GM18517 (cell line): ENCODE data around the gene ARID1B.
"Not testable (repeated sequence)": the region's sequence is repeated elsewhere in the genome, so short reads cannot be mapped to it uniquely, and the experiment has no call there.

Experiments
- ATAC-seq: cut with Tn5 transposase; IDR thresholded peaks from one replicate; pipeline ENCODE4 v1.9.1; 2021; ENCODE audit warnings: mild to moderate bottlenecking, moderate library complexity; ENCODE audit not compliant: unreplicated experiment

ARID1B gene

DNA sequence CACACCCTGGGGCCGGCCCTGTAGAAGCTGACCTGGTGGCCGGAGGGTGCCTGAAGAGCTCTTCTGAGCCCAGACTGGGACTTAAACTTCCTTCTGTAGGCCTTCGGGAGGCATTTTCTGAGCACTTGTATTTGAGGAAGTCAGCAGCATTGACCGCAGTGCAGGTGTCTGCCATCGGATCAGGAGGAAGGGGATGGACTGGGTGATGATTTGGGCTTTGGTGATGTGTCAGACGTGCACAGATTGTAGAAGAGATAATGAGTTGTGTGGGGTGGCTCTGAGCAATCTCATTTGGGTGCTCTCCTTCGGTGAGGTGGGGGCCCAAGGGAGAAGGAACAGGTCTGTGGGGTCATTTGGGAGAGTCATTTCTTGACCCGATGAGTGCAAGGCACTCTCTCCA, 150.9 kb downstream of the ARID1B start:
- no peak for ATAC-seq

GRCh38 chr6:156928972-156929371, 151.8 kb downstream of the ARID1B start:
- ATAC-seq: no peak

- no peak for ATAC-seq
These were observed 154.1 kb downstream of the ARID1B start for GRCh38 chr6:156931283-156931682.

DNA sequence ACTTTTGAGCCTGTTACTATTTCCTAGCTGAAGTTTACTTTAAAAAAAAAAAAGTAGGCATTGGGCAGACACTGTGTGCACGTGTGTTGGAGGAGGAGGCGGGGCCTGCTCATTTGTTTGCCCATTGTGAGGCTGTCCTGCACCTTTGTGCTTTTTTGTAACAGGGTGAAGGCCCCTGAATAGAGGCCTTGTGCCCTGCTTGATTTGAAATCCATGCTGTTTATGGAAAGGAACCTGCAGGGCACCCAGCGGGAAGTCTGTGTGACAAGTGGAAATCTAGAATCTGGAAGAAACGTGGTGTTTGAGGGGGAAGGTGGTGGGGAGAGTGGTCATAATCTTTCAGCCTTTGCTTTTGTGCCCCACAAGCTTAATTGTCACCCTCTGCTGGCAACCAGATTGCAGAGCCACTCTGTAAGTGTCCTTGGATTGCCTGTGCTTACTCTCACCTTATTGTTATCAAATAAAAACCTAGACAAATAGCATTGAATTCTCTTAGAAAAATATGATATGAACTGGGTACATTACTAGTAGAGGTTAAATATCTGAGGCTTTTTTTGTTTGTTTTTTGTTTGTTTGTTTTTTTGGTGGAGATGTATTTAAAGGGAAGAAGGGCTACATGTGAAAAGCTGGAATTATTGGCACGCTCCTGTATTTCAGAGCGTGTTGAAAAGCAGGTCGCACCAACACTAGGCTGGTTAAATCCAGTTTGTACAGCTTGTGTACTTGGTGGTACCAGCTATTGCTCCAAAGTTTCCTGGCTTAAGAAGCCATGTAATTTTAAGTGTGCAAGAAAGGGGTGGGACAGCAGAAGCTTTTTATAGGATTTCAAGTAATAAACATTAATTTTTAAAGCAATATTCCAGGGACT, 156.3 kb downstream of the ARID1B start:
- no peak for ATAC-seq

DNA sequence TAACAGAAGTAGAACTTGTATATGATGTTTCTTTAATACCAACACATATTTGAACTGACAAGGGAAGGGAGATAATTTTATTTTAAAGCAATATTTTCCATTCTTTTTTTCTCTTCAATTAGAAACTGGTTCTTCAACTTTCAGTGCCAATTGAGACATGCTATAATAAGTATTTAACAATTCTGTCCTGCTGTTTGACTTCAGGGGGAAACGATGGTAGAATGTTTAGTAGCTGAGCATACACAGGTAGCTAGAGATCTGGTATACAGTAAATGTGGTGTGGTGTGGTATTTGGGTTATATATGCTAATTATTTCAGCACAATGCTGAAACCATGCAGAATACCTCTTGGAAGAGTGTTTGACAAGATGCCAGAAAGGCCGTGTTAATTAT, 156.9 kb downstream of the ARID1B start:
- ATAC-seq: no peak

GRCh38 chr6:156935000-156935399, 157.8 kb downstream of the ARID1B start:
- ATAC-seq: no peak

- no peak for ATAC-seq
These were observed 161.0 kb downstream of the ARID1B start for GRCh38 chr6:156938143-156938542.

- no peak for ATAC-seq
These were observed 163.0 kb downstream of the ARID1B start for GRCh38 chr6:156940221-156940620.

DNA sequence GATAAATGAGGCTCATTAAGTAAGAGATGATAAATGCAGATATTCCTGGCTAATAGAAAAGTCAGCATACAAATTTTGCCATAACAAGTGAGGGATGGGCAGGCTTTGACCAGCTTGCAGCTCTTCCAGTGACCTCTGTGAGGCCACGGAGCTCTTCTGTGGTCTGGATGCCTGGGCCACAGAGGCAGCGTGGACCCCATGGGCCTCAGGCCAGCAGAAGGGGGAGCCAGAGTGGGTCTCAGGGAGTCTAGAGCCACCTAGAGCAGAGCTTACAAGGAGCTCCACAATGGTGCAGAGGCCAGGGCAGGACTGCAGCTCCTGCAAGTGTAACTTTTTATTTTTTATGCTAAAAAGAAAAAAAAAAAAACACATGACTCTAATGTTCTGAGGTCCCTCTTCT, 165.1 kb downstream of the ARID1B start:
- no peak for ATAC-seq

GRCh38 chr6:156943166-156943565, 166.0 kb downstream of the ARID1B start:
- ATAC-seq: no peak

DNA sequence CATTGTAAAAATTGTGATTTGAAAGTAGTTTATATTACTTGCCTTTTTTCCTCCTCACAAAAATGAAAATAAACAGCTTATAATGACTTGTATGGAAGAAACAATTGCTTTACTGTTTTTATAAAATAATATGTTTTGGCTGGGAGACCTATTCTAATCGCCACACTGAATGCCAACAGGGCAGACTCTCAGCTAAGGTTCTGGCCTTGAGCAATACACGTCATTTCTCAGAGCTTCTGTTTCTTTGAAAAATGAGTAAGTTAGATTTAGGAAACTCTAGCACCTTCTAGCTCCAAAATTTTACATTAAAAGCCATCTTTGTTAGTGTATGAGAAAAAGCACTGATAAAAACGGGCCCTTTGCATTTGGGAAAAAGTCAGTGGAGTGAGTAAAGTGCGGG, 166.6 kb downstream of the ARID1B start:
- ATAC-seq: no peak

- ATAC-seq: no peak
These were observed 167.2 kb downstream of the ARID1B start for GRCh38 chr6:156944412-156944811.

- not testable (repeated sequence) for ATAC-seq
These were observed 168.6 kb downstream of the ARID1B start for GRCh38 chr6:156945789-156946172.

- no peak for ATAC-seq
These were observed 169.3 kb downstream of the ARID1B start for GRCh38 chr6:156946370-156946936.

- ATAC-seq: no peak
These were observed 171.1 kb downstream of the ARID1B start for GRCh38 chr6:156948277-156948676.

DNA sequence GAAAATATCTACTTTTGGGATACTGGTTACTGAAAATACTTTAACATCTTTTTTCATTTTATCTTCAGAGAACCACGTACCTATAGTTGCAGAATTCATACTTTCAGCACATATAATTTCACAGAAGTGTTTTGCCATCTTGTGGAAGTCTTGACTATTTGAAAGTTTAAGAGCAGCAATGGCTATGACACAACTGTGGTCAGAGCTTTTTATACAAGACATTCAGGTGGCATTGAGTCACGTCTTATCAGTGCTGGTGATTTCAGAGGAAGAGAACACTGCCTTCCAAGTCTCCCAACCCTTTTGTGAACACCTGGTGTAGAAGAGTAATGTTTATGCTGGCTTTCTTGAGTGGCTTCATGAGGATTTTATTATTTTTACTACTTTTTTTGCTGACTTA, 171.6 kb downstream of the ARID1B start:
- no peak for ATAC-seq

- no peak for ATAC-seq
These were observed 172.2 kb downstream of the ARID1B start for GRCh38 chr6:156949376-156949775.

DNA sequence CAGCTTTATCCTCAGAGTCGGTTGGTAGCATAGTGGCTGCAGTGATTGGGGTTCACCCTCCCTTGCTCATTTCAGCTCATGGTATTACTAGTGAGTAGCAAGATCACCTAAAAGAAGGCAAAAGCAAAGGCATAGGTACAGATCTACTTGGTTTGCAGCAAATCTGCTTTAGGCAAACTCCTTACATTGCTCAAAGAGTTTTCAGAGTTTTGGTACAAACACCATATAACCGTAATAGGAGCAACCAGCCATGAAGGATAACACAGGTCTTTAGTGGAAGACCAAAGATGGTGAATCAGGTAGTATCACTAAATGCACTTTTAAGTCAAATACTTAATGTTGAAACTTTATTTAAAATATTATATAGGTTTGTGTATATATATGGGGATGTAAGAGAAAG, 172.9 kb downstream of the ARID1B start:
- ATAC-seq: no peak

DNA sequence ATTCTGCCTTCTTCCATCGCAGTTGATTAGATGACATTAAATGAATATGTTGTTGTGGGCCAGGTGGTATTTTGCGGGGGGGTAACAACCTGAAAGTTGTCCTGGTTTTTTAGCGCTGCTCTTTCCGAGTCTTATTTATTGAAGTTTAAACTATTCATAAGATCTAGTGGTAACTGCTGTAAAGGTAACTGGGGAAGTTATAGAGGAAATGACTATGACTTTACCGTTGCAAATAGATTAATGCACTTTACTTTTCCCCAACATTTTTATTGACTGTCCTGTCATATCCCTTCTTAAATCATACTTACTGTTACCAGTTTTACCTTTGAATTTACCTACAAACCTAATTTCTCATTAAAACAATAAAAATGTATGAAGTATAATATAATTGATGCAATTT, 173.4 kb downstream of the ARID1B start:
- no peak for ATAC-seq

- no peak for ATAC-seq
These were observed 175.2 kb downstream of the ARID1B start for GRCh38 chr6:156952401-156952800.

DNA sequence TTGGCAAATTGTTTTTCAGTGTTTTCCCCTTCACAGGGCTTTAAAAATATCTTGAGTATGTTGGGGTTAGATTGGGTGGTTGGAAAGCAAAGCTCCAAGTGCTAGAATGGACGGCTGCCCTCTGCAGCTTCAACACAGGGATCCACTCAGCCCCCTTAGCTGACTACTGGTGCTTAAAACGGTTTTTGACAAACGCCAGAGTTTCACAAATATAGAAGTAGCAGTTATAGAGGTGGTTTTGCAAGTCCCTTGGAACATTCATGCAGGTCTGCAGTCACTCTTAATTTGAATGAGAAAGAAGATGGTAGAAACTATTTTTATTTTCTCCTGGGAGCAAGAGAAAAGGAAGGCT, 175.9 kb downstream of the ARID1B start:
- ATAC-seq: no peak

DNA sequence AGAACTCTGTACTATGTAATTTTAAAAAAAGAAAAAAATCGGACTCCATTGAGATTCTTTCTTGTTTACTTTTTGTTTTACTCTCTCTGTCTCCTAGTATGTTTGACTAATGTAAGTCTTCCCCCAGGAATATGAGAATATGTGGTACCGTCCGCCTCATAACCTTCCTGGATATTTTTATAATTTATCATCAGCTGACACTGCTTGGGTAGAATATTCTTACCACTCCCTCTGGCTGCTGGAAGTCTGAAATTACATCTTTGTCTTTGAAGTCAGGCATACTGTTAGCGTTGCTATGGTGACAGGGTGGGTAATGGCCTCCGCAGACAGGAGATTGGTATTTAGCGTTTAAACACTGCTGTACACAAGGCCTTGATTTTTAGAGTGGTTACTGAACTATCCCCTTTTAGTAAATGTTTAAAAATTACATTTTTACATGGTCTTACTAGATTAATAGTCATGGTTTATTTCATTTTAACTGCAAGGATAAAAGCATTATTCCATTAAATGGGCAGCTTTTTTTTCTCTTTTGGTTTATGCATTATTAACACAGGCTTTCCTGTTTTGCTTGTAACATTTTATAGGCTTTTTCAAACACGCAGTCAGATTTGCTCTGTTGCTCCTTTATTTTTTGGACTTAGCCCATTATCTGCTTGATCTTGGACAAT, 176.4 kb downstream of the ARID1B start:
- no peak for ATAC-seq
